ENCODE data around the gene SLC8A1. TPM values are rescaled to one million over a fixed set of nuclear protein-coding genes. Genes with fewer than 3 reads are reported as not detected.

SLC8A1 gene
- total and polyA plus RNA-seq, 2 donors (not counting 1 experiment from before 2014, with no cell fraction given) = 17.4 to 109 TPM

- Histone ChIP-seq H3K79me2 (ENCODE audit: control insufficient read depth, insufficient read depth, low read length) (no peaks in the 10 kb centered on the region), H3K9me3 (ENCODE audit: control insufficient read depth, insufficient read depth, low read depth, low read length) (no peaks in the 10 kb centered on the region), H3K36me3 (ENCODE audit: control insufficient read depth, insufficient read depth, low read length) (no peaks in the 10 kb centered on the region), H3K4me2 (ENCODE audit: extremely low read depth, insufficient read depth, low read length) (no peak overlapping the region), H3K27ac (ENCODE audit: insufficient read depth, low read length) (no peak overlapping the region), H4K20me1 (ENCODE audit: control insufficient read depth, extremely low read depth, insufficient read depth, low read length) (no peaks in the 10 kb centered on the region), H3K27me3 (ENCODE audit: control insufficient read depth, insufficient read depth, low read length) (no peaks in the 10 kb centered on the region), H3K4me1 (ENCODE audit: control insufficient read depth, extremely low read depth, insufficient read depth, low read length) (no peaks in the 10 kb centered on the region), H3K9ac (ENCODE audit: insufficient read depth, low read length) (no peak overlapping the region), H3K4me3 (replicated peaks in 1 of 4; ENCODE audit: control extremely low read depth in 1 of 4, insufficient read depth in 1 of 4, low read depth in 3 of 4, low read length in 4 of 4) (no peak overlapping the region), H2AFZ (ENCODE audit: low read length) (no peak overlapping the region)
- no peak for DNase-seq (ENCODE audit: low read depth in 2 of 2)
- TF ChIP-seq, protein P1, sequence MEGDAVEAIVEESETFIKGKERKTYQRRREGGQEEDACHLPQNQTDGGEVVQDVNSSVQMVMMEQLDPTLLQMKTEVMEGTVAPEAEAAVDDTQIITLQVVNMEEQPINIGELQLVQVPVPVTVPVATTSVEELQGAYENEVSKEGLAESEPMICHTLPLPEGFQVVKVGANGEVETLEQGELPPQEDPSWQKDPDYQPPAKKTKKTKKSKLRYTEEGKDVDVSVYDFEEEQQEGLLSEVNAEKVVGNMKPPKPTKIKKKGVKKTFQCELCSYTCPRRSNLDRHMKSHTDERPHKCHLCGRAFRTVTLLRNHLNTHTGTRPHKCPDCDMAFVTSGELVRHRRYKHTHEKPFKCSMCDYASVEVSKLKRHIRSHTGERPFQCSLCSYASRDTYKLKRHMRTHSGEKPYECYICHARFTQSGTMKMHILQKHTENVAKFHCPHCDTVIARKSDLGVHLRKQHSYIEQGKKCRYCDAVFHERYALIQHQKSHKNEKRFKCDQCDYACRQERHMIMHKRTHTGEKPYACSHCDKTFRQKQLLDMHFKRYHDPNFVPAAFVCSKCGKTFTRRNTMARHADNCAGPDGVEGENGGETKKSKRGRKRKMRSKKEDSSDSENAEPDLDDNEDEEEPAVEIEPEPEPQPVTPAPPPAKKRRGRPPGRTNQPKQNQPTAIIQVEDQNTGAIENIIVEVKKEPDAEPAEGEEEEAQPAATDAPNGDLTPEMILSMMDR (conservative IDR thresholded peaks at IDR 0.05 in 1 of 2, IDR thresholded peaks at IDR 0.05 in 1 of 2; ENCODE audit: low read depth in 1 of 2, low read length in 2 of 2) = no peak
- no peak for TF ChIP-seq EZH2 (IDR thresholded peaks at IDR 0.05; ENCODE audit: low read length, missing control alignments)
Measured at GRCh38 chr2:40410695-40411094, 41.2 kb downstream of the SLC8A1 start.

- no peaks in the 10 kb centered on the region for H3K27me3 ChIP-seq (ENCODE audit: control insufficient read depth, insufficient read depth, low read length)
- no peaks in the 10 kb centered on the region for H4K20me1 ChIP-seq (ENCODE audit: control insufficient read depth, extremely low read depth, insufficient read depth, low read length)
- H3K4me1 ChIP-seq (ENCODE audit: control insufficient read depth, extremely low read depth, insufficient read depth, low read length) = no peaks in the 10 kb centered on the region
- H3K9me3 ChIP-seq (ENCODE audit: control insufficient read depth, insufficient read depth, low read depth, low read length) = no peaks in the 10 kb centered on the region
- no peaks in the 10 kb centered on the region for H3K36me3 ChIP-seq (ENCODE audit: control insufficient read depth, insufficient read depth, low read length)
- no peak overlapping the region for H3K27ac ChIP-seq (ENCODE audit: insufficient read depth, low read length)
- no peaks in the 10 kb centered on the region for H3K79me2 ChIP-seq (ENCODE audit: control insufficient read depth, insufficient read depth, low read length)
- no peak for DNase-seq (ENCODE audit: low read depth in 2 of 2)
- H3K4me2 ChIP-seq (ENCODE audit: extremely low read depth, insufficient read depth, low read length) = no peak overlapping the region
- H3K4me3 ChIP-seq (replicated peaks in 1 of 4; ENCODE audit: control extremely low read depth in 1 of 4, insufficient read depth in 1 of 4, low read depth in 3 of 4, low read length in 4 of 4) = no peak overlapping the region
- no peak overlapping the region for H2AFZ ChIP-seq (ENCODE audit: low read length)
- no peak overlapping the region for H3K9ac ChIP-seq (ENCODE audit: insufficient read depth, low read length)
- TF ChIP-seq EZH2 (IDR thresholded peaks at IDR 0.05; ENCODE audit: low read length, missing control alignments) = no peak
- TF ChIP-seq, protein P1 (conservative IDR thresholded peaks at IDR 0.05 in 1 of 2, IDR thresholded peaks at IDR 0.05 in 1 of 2; ENCODE audit: low read depth in 1 of 2, low read length in 2 of 2) = no peak
Measured at GRCh38 chr2:40409734-40410133, 42.2 kb downstream of the SLC8A1 start.

GRCh38 chr2:40406485-40407289, 45.2 kb downstream of the SLC8A1 start:
- Histone ChIP-seq H3K4me3 (replicated peaks in 1 of 4; ENCODE audit: control extremely low read depth in 1 of 4, insufficient read depth in 1 of 4, low read depth in 3 of 4, low read length in 4 of 4) (no peak overlapping the region), H2AFZ (ENCODE audit: low read length) (no peak overlapping the region), H3K27me3 (ENCODE audit: control insufficient read depth, insufficient read depth, low read length) (no peaks in the 10 kb centered on the region), H3K9me3 (ENCODE audit: control insufficient read depth, insufficient read depth, low read depth, low read length) (no peaks in the 10 kb centered on the region), H3K79me2 (ENCODE audit: control insufficient read depth, insufficient read depth, low read length) (no peaks in the 10 kb centered on the region), H3K36me3 (ENCODE audit: control insufficient read depth, insufficient read depth, low read length) (no peaks in the 10 kb centered on the region), H3K4me1 (ENCODE audit: control insufficient read depth, extremely low read depth, insufficient read depth, low read length) (peaks cover 3% of the 10 kb centered on the region), H3K27ac (ENCODE audit: insufficient read depth, low read length) (no peak overlapping the region), H4K20me1 (ENCODE audit: control insufficient read depth, extremely low read depth, insufficient read depth, low read length) (no peaks in the 10 kb centered on the region), H3K9ac (ENCODE audit: insufficient read depth, low read length) (no peak overlapping the region), H3K4me2 (ENCODE audit: extremely low read depth, insufficient read depth, low read length) (no peak overlapping the region)
- TF ChIP-seq, protein P1 (conservative IDR thresholded peaks at IDR 0.05 in 1 of 2, IDR thresholded peaks at IDR 0.05 in 1 of 2; ENCODE audit: low read depth in 1 of 2, low read length in 2 of 2) = no peak
- TF ChIP-seq EZH2 (IDR thresholded peaks at IDR 0.05; ENCODE audit: low read length, missing control alignments) = no peak
- no peak for DNase-seq (ENCODE audit: low read depth in 2 of 2)
